Fibroblast of villous mesenchyme (primary cell): ENCODE data around the gene RNF152. TPM values are rescaled to one million over a fixed set of nuclear protein-coding genes. Genes with fewer than 3 reads are reported as not detected.

Experiments
- DNase-seq: peaks from one replicate; pipeline ENCODE4 v3.0.0-alpha.2; 2010; ENCODE audit warnings: low read depth
- H3K4me3 ChIP-seq: 2 replicates; pipeline ENCODE4 v1.5.1; 2011; ENCODE audit warnings: low read depth, mild to moderate bottlenecking, low read length
- total RNA-seq: library from RNA; depleted of rRNA; stranded (reverse); fragments of >200 nt; gene quantifications from 2 replicates; pipeline ENCODE4 v1.2.3, GENCODE V29; 2012
- TF ChIP-seq, protein P1 (sequence below): IDR thresholded peaks from 2 replicates; pipeline ENCODE4 v1.5.1; 2012; ENCODE audit warnings: low read depth, mild to moderate bottlenecking, low read length; ENCODE audit not compliant: insufficient read depth

The RNF152 gene
- total RNA-seq, 1 donor: 11.7 TPM

DNA sequence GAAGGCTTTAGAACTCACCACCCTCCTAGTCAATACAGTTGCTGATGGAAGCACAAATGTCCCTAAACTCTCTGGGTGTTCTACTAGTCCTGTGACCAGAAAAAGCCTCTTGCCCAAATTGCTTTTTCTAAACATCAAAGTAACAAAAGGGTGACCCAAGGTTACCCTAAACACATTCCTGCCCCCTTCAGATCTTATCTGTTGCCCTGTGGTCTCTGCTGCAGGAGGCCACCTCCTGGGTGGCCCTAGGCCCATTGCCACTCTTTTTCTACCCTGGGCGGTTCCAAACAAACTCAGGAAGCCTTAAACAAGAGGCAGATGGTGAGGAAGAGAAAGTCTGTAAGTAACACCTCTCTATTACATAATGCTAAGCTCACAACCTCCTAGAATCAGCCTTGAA, 3.3 kb downstream of the RNF152 start:
- DNase-seq: no peak
- no peak overlapping the region for H3K4me3 ChIP-seq
- TF ChIP-seq, protein P1, sequence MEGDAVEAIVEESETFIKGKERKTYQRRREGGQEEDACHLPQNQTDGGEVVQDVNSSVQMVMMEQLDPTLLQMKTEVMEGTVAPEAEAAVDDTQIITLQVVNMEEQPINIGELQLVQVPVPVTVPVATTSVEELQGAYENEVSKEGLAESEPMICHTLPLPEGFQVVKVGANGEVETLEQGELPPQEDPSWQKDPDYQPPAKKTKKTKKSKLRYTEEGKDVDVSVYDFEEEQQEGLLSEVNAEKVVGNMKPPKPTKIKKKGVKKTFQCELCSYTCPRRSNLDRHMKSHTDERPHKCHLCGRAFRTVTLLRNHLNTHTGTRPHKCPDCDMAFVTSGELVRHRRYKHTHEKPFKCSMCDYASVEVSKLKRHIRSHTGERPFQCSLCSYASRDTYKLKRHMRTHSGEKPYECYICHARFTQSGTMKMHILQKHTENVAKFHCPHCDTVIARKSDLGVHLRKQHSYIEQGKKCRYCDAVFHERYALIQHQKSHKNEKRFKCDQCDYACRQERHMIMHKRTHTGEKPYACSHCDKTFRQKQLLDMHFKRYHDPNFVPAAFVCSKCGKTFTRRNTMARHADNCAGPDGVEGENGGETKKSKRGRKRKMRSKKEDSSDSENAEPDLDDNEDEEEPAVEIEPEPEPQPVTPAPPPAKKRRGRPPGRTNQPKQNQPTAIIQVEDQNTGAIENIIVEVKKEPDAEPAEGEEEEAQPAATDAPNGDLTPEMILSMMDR: no peak

DNA sequence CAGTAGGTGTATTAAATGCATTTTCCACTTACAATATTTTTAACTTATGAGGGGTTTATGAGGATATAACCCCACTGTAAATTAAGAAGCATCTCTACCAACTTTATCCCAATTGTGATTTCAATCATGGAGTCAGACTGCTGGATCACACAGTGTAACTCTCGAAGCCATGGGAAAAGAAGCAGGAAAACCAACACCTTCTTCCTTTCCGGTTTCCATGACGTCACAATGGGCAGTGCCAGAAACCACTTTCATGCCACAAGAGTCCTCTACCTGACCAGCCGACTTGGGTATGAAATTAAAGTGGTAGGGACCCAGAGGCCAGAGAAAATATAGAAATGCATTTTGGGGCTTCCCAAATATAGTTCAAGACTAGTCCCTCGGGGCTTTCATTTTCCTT, 4.2 kb downstream of the RNF152 start:
- TF ChIP-seq, protein P1: no peak
- no peak overlapping the region for H3K4me3 ChIP-seq
- no peak for DNase-seq

DNA sequence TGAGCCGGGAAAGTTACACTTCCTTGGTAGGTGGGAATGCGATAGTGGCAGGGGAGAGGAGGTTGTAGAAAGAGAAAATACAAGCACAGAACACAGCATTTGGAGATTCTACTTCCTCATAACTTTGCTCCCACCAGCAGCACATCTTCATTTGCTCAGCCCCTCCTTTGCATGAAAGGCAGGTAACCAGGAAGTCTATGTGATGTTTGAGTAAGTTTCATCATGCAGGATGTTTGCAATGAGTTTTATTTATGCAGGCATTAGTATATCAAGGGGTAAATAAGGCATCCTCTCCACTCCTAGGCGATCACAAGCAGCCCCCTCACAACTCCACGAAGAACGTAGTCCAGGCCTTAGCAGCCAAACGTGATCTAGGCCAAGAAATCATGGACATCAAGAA, 5.0 kb downstream of the RNF152 start:
- TF ChIP-seq, protein P1: no peak
- H3K4me3 ChIP-seq: no peak overlapping the region
- DNase-seq: no peak

DNA sequence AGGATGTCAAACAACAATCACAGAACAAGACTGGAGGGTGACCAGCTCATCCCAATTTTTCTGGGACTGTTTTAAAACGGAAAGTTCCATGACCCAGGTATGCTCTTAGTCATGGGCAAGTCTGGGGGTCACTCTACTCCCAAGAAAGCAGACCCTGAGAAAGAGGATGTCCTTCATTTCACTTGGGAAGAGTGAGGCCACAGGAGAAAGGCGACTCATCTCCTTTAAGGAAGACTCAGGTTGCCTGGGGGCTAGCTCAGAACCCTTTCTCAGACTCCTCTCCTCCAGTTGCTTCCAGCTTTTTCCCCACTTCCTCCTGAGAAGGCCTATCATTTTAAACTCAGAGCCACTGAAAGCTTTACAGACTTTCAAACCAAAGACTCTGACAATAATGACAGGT, 9.3 kb downstream of the RNF152 start:
- TF ChIP-seq, protein P1: no peak
- H3K4me3 ChIP-seq: no peak overlapping the region
- DNase-seq: peak; percentile 12

DNA sequence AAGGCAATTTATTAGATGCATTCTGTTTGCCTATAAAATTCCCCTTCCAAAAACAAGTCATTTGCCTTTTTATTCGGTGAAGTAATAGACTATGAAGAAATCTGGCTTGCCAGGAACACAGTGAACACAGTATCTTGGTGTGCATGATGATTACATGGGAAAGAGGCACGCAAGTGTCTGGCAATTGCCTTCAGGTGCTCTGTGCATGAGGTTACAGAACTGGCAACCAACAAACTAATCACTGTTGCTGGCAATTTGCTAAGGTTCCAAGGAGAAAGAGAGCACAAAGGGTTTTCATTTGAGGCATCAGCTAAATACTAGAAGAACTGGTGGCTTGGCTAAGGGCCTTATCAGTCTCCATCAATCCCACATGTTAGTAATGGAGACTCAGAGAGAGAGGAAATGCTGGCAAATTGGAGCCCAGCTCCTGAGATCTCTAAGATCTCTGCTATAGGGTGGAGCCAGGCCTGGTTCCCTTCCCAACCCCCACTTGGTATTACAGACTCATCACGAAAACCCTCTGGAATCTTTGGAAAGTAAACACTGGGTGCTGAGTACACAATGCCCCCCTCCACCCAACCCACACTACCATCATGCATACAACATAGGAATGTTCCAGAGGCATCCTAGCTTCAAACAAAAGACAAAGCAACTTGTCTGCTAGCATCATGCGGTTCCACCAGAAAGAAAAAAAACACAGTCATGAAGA, 10.4 kb downstream of the RNF152 start:
- peak; percentile 76 for DNase-seq
- TF ChIP-seq, protein P1: no peak
- no peak overlapping the region for H3K4me3 ChIP-seq

DNA sequence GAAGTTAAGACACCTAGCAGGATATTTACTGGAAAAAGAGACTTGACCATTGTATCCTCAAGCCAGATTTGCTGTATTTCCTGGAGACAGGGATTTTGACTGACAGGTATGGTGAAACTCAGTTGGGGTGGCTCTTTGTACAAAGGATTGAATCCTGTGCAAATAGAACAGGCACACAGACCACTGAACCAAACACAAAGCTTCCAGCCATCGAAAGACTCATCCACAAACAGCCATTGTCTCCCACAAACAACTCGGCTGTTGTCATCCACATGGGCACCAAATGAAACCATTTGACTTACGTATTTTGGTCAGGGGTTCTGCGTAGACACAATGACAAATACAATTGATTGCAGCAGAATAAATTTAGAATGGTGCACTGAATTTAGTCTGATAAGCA, 15.9 kb downstream of the RNF152 start:
- TF ChIP-seq, protein P1: no peak
- DNase-seq: no peak
- H3K4me3 ChIP-seq: no peak overlapping the region

DNA sequence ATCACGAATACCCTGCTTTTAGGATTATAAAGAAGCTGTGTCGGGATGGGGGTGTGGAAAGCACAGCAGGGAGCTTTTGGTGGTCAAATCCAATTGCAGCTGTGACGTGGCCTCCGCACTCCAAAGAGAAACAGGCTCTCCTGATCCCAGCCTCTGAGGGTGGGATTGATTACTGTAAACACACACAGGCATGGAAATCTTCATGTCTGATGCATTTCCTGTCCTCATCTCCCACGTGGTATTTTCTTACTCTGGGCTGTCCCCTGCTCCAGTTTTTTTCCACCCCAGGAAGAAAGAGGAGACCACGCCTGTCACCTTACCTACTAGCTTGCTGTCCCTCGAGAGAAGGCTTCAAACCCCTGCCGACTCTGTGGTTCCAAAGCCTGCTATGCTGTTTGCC, 22.7 kb downstream of the RNF152 start:
- TF ChIP-seq, protein P1: no peak
- DNase-seq: peak; percentile 96
- no peak overlapping the region for H3K4me3 ChIP-seq
